Measurements from ENCODE around the gene ARHGEF19. TPM values are rescaled to one million over a fixed set of nuclear protein-coding genes. Genes with fewer than 3 reads are reported as not detected.

ARHGEF19 gene
- total RNA-seq, 1 experiment from 2014 or later = 13.8 TPM

DNA sequence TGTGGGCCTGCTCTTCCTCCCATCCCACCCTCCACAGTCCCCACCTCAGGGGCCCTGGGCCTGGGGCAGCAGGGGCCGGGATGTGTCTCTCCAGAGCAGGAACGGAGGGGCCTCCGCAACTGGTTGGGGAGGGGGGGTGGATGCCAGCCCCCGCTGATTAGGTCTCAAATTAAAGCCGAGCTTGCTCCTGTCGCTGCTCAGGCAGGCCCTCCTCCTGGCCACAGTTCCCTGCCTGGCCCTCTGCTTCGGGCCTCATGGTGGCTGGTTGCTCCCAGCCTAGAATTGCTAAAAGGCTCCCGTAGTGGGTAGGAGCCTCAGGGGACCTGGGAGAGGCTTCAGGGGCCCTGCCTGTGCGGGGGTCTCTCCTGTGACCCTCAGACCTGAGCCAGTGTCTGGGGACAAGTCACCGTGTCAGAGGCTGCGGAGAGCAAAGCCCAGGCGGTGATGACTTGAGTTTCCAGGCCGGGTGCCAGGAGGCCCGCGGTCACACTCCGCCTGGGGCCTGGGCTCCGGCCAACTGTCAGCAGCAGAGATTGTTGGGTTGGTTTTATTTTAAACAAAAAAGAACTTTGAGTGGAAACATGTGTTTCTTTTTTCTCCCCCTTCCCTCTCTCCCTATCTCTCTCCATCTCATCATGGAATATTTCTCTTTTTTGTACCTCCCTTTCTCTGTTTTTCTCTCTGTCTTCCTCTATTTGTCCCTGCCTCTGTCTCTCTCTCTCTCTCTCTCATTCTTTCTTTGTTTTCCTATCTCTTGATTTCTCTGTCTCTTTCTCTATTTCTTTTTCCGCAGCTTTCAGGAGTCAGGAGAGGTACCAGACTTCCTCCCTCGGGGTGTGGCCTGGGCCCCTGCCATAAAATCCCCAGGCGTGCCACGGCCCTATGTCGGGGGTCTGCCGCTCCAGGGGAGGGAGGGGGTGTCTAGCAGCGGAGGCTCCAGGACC, 36.6 kb downstream of the ARHGEF19 start:
- Histone ChIP-seq H4K20me1 (ENCODE audit: low read length) (no peaks in the 10 kb centered on the region), H3K4me3 (ENCODE audit: low read length) (peak overlapping the region; percentile 40; the same call in 1 of the 2 replicates), H3K9ac (ENCODE audit: low read length) (peak overlapping the region; percentile 64), H3K4me1 (ENCODE audit: insufficient read depth, low read length) (peaks cover 93% of the 10 kb centered on the region), H2AFZ (ENCODE audit: low read length) (0 out of 2 replicates have a peak overlapping the region, but pooled peaks have one; percentile 18), H3K27me3 (ENCODE audit: low read length) (no peaks in the 10 kb centered on the region), H3F3A (ENCODE audit: low read length, unreplicated experiment) (peaks cover 6% of the 10 kb centered on the region), H3K9me3 (ENCODE audit: low read length) (no peaks in the 10 kb centered on the region), H3K4me2 (ENCODE audit: low read length) (peak overlapping the region; percentile 74), H3K9me2 (replicated peaks; ENCODE audit: low read length) (no peaks in the 10 kb centered on the region), H3K36me3 (ENCODE audit: low read depth, low read length) (no peaks in the 10 kb centered on the region), H3K79me2 (ENCODE audit: low read length) (peaks cover 45% of the 10 kb centered on the region), H3K27ac (ENCODE audit: low read length) (peak overlapping the region; percentile 91)
- TF ChIP-seq EZH2 (IDR thresholded peaks at IDR 0.05; ENCODE audit: low read length, unreplicated experiment) (no peak), EZH2phosphoT487 (IDR thresholded peaks at IDR 0.05; ENCODE audit: borderline replicate concordance, low read length) (no peak)
- TF ChIP-seq, protein P1, sequence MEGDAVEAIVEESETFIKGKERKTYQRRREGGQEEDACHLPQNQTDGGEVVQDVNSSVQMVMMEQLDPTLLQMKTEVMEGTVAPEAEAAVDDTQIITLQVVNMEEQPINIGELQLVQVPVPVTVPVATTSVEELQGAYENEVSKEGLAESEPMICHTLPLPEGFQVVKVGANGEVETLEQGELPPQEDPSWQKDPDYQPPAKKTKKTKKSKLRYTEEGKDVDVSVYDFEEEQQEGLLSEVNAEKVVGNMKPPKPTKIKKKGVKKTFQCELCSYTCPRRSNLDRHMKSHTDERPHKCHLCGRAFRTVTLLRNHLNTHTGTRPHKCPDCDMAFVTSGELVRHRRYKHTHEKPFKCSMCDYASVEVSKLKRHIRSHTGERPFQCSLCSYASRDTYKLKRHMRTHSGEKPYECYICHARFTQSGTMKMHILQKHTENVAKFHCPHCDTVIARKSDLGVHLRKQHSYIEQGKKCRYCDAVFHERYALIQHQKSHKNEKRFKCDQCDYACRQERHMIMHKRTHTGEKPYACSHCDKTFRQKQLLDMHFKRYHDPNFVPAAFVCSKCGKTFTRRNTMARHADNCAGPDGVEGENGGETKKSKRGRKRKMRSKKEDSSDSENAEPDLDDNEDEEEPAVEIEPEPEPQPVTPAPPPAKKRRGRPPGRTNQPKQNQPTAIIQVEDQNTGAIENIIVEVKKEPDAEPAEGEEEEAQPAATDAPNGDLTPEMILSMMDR (conservative IDR thresholded peaks at IDR 0.05; ENCODE audit: low read depth, low read length) = no peak
- intact Hi-C loops (cut with micrococcal nuclease) = no loop called here
- DNase-seq = peak; percentile 90
- peak; percentile 30 for ATAC-seq
- BruUV-seq (replicated peaks) = no TSS peak
- CTCF ChIA-PET = no interaction called here
- POLR2A ChIA-PET (ENCODE audit: unreplicated experiment) = interaction anchor here (0.6 kb wide), 1 partner anchor 31 kb away, joined by 6 read pairs; no protein-coding TSS in a partner anchor

DNA sequence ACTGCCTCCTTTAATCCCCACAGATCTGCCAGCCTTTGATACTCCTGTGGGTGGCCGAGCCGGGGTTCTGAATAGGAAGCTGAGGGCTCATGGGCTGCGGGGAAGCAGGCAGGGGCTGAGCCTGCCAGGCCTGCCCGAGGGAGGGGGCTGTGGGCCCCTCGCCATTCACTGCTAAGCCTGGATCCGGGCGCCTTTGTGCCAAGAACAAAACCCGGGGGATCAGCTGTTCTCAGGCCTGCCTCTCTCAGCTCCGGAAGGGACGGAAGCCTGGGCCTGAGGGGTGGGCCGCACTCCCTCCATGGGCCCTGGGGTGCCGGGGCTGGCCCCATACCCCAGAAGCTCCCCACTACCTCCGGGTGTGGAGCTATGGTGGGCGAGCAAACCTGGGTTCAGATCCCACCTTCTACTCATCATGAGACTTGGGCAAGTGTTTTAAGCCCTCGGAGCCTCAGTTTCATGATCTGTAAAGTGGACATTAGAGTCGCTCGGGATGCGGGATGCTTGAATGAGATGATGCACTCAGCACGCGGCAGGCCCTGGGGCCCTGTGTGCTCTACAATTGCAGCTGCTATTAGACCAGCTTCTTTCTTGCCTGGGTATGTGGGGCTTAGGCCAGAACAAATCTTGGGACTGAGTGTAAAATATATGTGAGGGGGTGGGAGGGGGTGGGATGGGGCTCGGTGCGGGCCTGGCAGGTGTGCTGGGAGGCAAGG, 37.4 kb downstream of the ARHGEF19 start:
- H3K4me3 ChIP-seq (ENCODE audit: low read length) = no peak overlapping the region
- no peaks in the 10 kb centered on the region for H3K9me2 ChIP-seq (replicated peaks; ENCODE audit: low read length)
- BruUV-seq (replicated peaks) = no TSS peak
- DNase-seq (no peak), ATAC-seq (no peak)
- no peaks in the 10 kb centered on the region for H3K36me3 ChIP-seq (ENCODE audit: low read depth, low read length)
- H3K79me2 ChIP-seq (ENCODE audit: low read length) = peaks cover 42% of the 10 kb centered on the region
- H3K27ac ChIP-seq (ENCODE audit: low read length) = peak overlapping the region; percentile 91
- H3K4me2 ChIP-seq (ENCODE audit: low read length) = peak overlapping the region; percentile 74; the same call in 1 of the 2 replicates
- H3K9me3 ChIP-seq (ENCODE audit: low read length) = no peaks in the 10 kb centered on the region
- peaks cover 6% of the 10 kb centered on the region for H3F3A ChIP-seq (ENCODE audit: low read length, unreplicated experiment)
- H3K9ac ChIP-seq (ENCODE audit: low read length) = peak overlapping the region; percentile 64
- CTCF ChIA-PET = no interaction called here
- no peaks in the 10 kb centered on the region for H3K27me3 ChIP-seq (ENCODE audit: low read length)
- POLR2A ChIA-PET (ENCODE audit: unreplicated experiment) = interaction anchor here (1.1 kb wide), 1 partner anchor 18 kb away, joined by 3 read pairs; no protein-coding TSS in a partner anchor
- intact Hi-C loops (cut with micrococcal nuclease) = no loop called here
- H4K20me1 ChIP-seq (ENCODE audit: low read length) = no peaks in the 10 kb centered on the region
- H2AFZ ChIP-seq (ENCODE audit: low read length) = no peak overlapping the region
- no peak for TF ChIP-seq EZH2phosphoT487 (IDR thresholded peaks at IDR 0.05; ENCODE audit: borderline replicate concordance, low read length)
- TF ChIP-seq, protein P1 (conservative IDR thresholded peaks at IDR 0.05; ENCODE audit: low read depth, low read length) = no peak
- no peak for TF ChIP-seq EZH2 (IDR thresholded peaks at IDR 0.05; ENCODE audit: low read length, unreplicated experiment)
- H3K4me1 ChIP-seq (ENCODE audit: insufficient read depth, low read length) = peaks cover 85% of the 10 kb centered on the region
